Measurements from ENCODE around the gene RNF11. TPM values are rescaled to one million over a fixed set of nuclear protein-coding genes. Genes with fewer than 3 reads are reported as not detected.

The RNF11 gene
- total RNA-seq (2021), result 59.9 and 67.5 TPM in 2 replicates
- percentile 81 among the genes with signal in this experiment for Bru-seq, nascent RNA
- BruChase-seq, experiment 1, labeled RNA remaining after a 2-hour chase, result percentile 83 among the genes with signal in this experiment
- BruChase-seq, experiment 2, labeled RNA remaining after a 6-hour chase, result percentile 90 among the genes with signal in this experiment
- long read RNA-seq, transcript RNF11-201 (3 exons, 3,084 nt), result major isoform, 103 of 115 reads
- long read RNA-seq, partial matches to known transcripts, result 8 of 115 reads
- long read RNA-seq, other reads (novel, unspliced or antisense), result 4 of 115 reads

DNA sequence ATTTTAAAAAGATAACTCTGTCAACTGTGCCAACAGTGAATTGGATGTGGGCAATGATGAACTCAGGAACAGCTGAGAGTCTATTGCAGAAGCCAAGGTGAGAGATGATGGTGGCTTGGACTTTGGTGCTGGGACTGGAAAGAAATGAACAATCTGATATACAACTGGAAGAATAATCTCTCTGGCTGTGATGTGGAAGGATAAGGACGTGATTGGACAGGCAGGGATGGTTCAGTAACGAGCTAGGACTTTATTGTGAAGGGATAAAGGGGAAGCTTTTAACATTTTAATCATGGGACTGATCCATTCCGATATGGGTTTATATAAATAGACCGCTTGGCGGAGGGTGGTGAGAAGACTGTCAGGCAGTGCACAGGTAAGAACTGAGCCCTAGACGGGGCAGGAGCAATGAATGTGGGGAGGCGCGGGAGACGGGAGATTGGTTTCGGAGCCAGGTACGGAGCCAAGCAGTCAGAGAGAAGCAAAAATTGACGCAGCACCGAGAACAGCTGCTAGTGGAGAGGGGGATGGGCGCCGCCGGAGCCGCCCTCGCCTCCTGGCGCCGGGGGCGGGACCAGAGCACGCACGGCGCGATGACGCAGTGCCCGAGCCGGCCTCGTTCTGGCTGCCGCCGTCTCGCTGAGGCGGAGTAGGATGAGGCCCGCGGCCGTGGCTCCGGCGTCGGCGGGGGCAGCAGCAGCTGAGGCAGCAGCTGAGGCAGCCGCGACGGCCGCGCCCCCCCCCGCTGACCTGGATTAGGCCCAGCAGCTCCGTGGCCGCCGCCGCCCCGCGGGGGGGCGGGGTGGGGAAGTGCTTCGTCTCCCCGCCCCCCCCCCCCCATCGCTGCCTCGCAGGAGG, at the start of gene RNF11:
Gene RNF11, plus strand, starts transcription at position 601 of the 858 bp plus-strand sequence. CDS start 484 bp downstream, outside the sequence.
- no peak for TF ChIP-seq EZH2 (IDR thresholded peaks at IDR 0.05; ENCODE audit: borderline replicate concordance, low read depth, low read length, poor library complexity, severe bottlenecking)
- TF ChIP-seq, protein P1, sequence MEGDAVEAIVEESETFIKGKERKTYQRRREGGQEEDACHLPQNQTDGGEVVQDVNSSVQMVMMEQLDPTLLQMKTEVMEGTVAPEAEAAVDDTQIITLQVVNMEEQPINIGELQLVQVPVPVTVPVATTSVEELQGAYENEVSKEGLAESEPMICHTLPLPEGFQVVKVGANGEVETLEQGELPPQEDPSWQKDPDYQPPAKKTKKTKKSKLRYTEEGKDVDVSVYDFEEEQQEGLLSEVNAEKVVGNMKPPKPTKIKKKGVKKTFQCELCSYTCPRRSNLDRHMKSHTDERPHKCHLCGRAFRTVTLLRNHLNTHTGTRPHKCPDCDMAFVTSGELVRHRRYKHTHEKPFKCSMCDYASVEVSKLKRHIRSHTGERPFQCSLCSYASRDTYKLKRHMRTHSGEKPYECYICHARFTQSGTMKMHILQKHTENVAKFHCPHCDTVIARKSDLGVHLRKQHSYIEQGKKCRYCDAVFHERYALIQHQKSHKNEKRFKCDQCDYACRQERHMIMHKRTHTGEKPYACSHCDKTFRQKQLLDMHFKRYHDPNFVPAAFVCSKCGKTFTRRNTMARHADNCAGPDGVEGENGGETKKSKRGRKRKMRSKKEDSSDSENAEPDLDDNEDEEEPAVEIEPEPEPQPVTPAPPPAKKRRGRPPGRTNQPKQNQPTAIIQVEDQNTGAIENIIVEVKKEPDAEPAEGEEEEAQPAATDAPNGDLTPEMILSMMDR (conservative IDR thresholded peaks at IDR 0.05; ENCODE audit: low read depth, low read length), result no peak
- H3K4me3 ChIP-seq (ENCODE audit: low read depth, low read length, poor library complexity, severe bottlenecking), result peak within 1 kb of the TSS; percentile 93
- DNase-seq (ENCODE audit: low spot score), result peak; percentile 93
- ChIA-PET POLR2A (ENCODE audit: low non-redundant PET) (no interaction called here), CTCF (no interaction called here)
- no peaks in the 10 kb centered on the region for H3K9me3 ChIP-seq (ENCODE audit: low read depth, low read length, poor library complexity, severe bottlenecking)
- intact Hi-C loops (cut with micrococcal nuclease; ENCODE audit: unreplicated experiment), result no loop called here
- no peaks in the 10 kb centered on the region for H3K27me3 ChIP-seq (replicated peaks; ENCODE audit: insufficient read depth, low read depth, low read length, poor library complexity)
- H3K36me3 ChIP-seq (ENCODE audit: insufficient read depth, low read length, poor library complexity, severe bottlenecking), result no peaks in the 10 kb centered on the region
- H3K27ac ChIP-seq (ENCODE audit: low read depth, low read length, poor library complexity, severe bottlenecking), result peak within 1 kb of the TSS; percentile 86
- peaks cover 24% of the 10 kb centered on the region for H3K4me1 ChIP-seq (ENCODE audit: insufficient read depth, low read length, poor library complexity, severe bottlenecking)
- BruUV-seq (replicated peaks), result no TSS peak

DNA sequence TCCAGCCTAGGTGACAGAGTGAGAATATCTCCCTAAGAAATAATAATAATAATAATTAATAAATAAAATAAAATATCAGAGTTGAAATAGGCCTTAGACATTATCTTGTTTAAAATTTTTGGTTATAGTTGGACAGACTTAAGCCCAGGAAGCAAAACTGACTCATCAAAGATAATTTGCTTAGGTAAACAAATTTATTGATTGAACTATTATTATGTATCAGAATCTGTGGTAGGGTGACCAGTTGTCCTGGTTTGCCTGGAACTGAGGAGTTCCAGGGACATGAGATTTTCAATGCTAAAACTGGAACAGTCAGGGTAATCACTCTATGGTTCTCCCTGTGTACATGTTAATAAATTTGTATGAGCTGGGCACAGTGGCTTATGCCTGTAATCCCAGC, 47.8 kb upstream of the RNF11 start:
- Histone ChIP-seq H3K27me3 (replicated peaks; ENCODE audit: insufficient read depth, low read depth, low read length, poor library complexity) (no peaks in the 10 kb centered on the region), H3K9me3 (ENCODE audit: low read depth, low read length, poor library complexity, severe bottlenecking) (no peaks in the 10 kb centered on the region), H3K4me1 (ENCODE audit: insufficient read depth, low read length, poor library complexity, severe bottlenecking) (no peaks in the 10 kb centered on the region), H3K36me3 (ENCODE audit: insufficient read depth, low read length, poor library complexity, severe bottlenecking) (no peaks in the 10 kb centered on the region), H3K27ac (ENCODE audit: low read depth, low read length, poor library complexity, severe bottlenecking) (no peak overlapping the region), H3K4me3 (ENCODE audit: low read depth, low read length, poor library complexity, severe bottlenecking) (no peak overlapping the region)
- CTCF ChIA-PET, result no interaction called here
- intact Hi-C loops (cut with micrococcal nuclease; ENCODE audit: unreplicated experiment), result loop anchor here (2.0 to 10.0 kb wide), 4 partner anchors 263 to 819 kb away; no protein-coding TSS in a partner anchor
- TF ChIP-seq, protein P1 (conservative IDR thresholded peaks at IDR 0.05; ENCODE audit: low read depth, low read length), result no peak
- no peak for TF ChIP-seq EZH2 (IDR thresholded peaks at IDR 0.05; ENCODE audit: borderline replicate concordance, low read depth, low read length, poor library complexity, severe bottlenecking)
- BruUV-seq (replicated peaks), result no TSS peak
- DNase-seq (ENCODE audit: low spot score), result no peak
- POLR2A ChIA-PET (ENCODE audit: low non-redundant PET), result no interaction called here

DNA sequence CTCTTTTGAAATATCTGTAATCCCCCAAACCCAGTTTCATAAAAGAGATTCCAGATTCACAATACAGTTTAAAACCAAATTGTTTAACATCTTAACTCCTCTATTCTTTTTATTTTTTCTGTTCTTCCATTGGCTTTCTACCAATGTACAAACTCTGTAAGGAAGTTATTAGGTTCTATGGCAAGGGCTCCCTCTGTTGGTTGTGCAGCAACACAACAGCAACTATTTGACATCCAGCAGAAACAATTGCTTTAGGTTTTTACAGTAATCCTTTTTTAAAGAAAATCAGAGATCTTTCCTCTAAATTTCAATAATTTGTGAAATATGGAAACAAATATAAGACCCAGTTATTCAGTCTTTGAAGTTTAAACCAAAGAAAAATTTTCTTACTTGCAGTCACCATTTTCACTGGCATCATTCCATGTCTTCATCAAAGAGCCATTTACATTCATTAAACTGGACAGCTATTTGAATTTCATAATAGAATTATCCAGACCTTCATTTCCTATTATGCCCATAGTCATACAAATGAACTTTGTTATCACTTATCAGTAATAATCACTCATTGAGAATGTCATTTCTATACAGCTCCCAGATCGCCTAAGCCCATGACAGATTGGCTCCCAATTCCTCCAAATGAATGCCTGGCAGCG, 46.5 kb upstream of the RNF11 start:
- no peak overlapping the region for H3K27ac ChIP-seq (ENCODE audit: low read depth, low read length, poor library complexity, severe bottlenecking)
- BruUV-seq (replicated peaks), result no TSS peak
- no peak overlapping the region for H3K4me3 ChIP-seq (ENCODE audit: low read depth, low read length, poor library complexity, severe bottlenecking)
- no peaks in the 10 kb centered on the region for H3K9me3 ChIP-seq (ENCODE audit: low read depth, low read length, poor library complexity, severe bottlenecking)
- CTCF ChIA-PET, result interaction anchor here (0.5 to 1.2 kb wide), 5 partner anchors 10 to 822 kb away, joined by 3 to 5 read pairs (median 3); no protein-coding TSS in a partner anchor
- DNase-seq (ENCODE audit: low spot score), result peak; percentile 69
- H3K27me3 ChIP-seq (replicated peaks; ENCODE audit: insufficient read depth, low read depth, low read length, poor library complexity), result no peaks in the 10 kb centered on the region
- TF ChIP-seq EZH2 (IDR thresholded peaks at IDR 0.05; ENCODE audit: borderline replicate concordance, low read depth, low read length, poor library complexity, severe bottlenecking), result no peak
- TF ChIP-seq, protein P1 (conservative IDR thresholded peaks at IDR 0.05; ENCODE audit: low read depth, low read length), result peak; percentile 97
- no peaks in the 10 kb centered on the region for H3K36me3 ChIP-seq (ENCODE audit: insufficient read depth, low read length, poor library complexity, severe bottlenecking)
- intact Hi-C loops (cut with micrococcal nuclease; ENCODE audit: unreplicated experiment), result loop anchor here (2.0 to 10.0 kb wide), 6 partner anchors 102 to 821 kb away; no protein-coding TSS in a partner anchor
- H3K4me1 ChIP-seq (ENCODE audit: insufficient read depth, low read length, poor library complexity, severe bottlenecking), result no peaks in the 10 kb centered on the region
- POLR2A ChIA-PET (ENCODE audit: low non-redundant PET), result interaction anchor here (0.5 kb wide), 1 partner anchor 10 kb away, joined by 3 read pairs; no protein-coding TSS in a partner anchor
